Muscle of leg (tissue), 11 donors: ENCODE results near the gene GPC6. TPM values are rescaled to one million over a fixed set of nuclear protein-coding genes. Genes with fewer than 3 reads are reported as not detected.

Source experiments
- DNase-seq: peaks from one replicate; pipeline ENCODE4 v3.0.0; 2013
- H3K27ac ChIP-seq: one replicate; pipeline ENCODE4 v1.5.1; 2013; ENCODE audit warnings: mild to moderate bottlenecking, low read length, control low read depth
- H3K27me3 ChIP-seq: one replicate; pipeline ENCODE4 v1.6.1; 2013; ENCODE audit warnings: low read length; ENCODE audit not compliant: control insufficient read depth, insufficient read depth
- H3K36me3 ChIP-seq: one replicate; pipeline ENCODE4 v1.6.1; 2013; ENCODE audit warnings: low read length; ENCODE audit not compliant: control insufficient read depth, insufficient read depth
- H3K4me1 ChIP-seq: one replicate; pipeline ENCODE4 v1.6.1; 2013; ENCODE audit warnings: low read length; ENCODE audit not compliant: control insufficient read depth, insufficient read depth
- H3K4me3 ChIP-seq: one replicate; pipeline ENCODE4 v1.5.1; 2013; ENCODE audit warnings: low read length, control low read depth
- H3K9me3 ChIP-seq: replicated peaks from 2 replicates; pipeline ENCODE4 v1.6.1; 2013; ENCODE audit warnings: low read depth, low read length; ENCODE audit not compliant: control insufficient read depth
- WGBS: methylation state at CpG from one replicate; pipeline ENCODE4 v1.1.5; 2013; ENCODE audit warnings: missing lambda C conversion rate; ENCODE audit not compliant: insufficient coverage; 5-methylcytosine and 5-hydroxymethylcytosine counted together
- polyA plus RNA-seq, 8 donors: library from polyadenylated mRNA; unstranded; fragments of 120-200 nt; gene quantifications; one replicate each; pipeline versions ENCODE4 v1.2.1 to v1.2.3, GENCODE V29; 2013; ENCODE audit warnings: inconsistent platforms in 1 of 8, low replicate concordance in 1 of 8; ENCODE audit not compliant: insufficient read length in 8 of 8, insufficient read depth in 1 of 8
- total RNA-seq: library from RNA; stranded (reverse); fragments of 120-200 nt; gene quantifications from one replicate; pipeline ENCODE4 v1.2.4, GENCODE V29; 2013

GPC6 gene
- total and polyA plus RNA-seq, 9 donors = 5.6 to 20.0 (median 9.9) TPM

DNA sequence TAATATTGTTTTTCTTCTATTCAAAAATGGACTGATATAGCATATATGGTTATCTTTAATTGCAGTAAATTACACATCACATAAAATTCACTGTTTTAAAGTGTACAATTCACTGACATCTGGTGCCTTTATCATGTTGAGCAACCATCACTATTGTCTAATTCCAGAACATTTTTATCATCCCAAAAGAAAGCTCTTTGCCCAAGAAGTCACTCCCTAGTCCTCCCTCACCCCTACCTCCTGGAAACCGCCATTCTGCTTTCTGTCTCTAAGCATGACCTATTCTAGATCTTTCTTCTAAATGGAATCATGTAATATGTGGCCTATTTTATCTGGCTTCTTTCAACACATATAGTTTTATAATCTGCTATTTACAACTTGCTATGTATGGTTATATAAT lies 727.2 kb downstream of the GPC6 start:
- H3K36me3 ChIP-seq = no peaks in the 10 kb centered on the region
- H3K9me3 ChIP-seq = no peaks in the 10 kb centered on the region
- no peak overlapping the region for H3K4me3 ChIP-seq
- WGBS = no CpG with 5 or more reads among the region's 1 CpG
- H3K27me3 ChIP-seq = no peaks in the 10 kb centered on the region
- H3K4me1 ChIP-seq = no peaks in the 10 kb centered on the region
- DNase-seq = no peak
- no peak overlapping the region for H3K27ac ChIP-seq

DNA sequence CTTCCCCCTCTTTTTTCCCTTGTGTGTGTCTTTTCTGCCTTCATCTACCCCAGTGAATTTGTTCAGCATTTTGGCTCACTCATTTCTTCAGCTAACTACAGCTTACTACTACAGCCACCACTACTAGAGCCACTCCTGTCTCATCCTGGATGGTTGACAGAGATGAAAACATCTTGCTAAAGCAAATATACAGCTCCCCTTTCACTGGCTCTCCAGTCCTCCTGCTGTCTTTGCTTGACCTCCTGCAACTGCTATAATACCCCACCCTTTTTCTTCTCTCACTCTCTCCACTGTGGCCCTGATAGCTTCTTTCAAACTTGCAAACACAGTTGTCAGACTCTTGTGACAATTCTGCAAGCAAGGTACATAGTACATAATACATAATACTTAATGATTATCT lies 729.3 kb downstream of the GPC6 start:
- no peaks in the 10 kb centered on the region for H3K27me3 ChIP-seq
- no peaks in the 10 kb centered on the region for H3K9me3 ChIP-seq
- no peaks in the 10 kb centered on the region for H3K4me1 ChIP-seq
- no peaks in the 10 kb centered on the region for H3K36me3 ChIP-seq
- H3K4me3 ChIP-seq = no peak overlapping the region
- DNase-seq = no peak
- H3K27ac ChIP-seq = no peak overlapping the region

GRCh38 chr13:93956426-93956825 lies 729.8 kb downstream of the GPC6 start:
- DNase-seq = no peak
- WGBS = no CpG with 5 or more reads among the region's 2 CpGs
- Histone ChIP-seq H3K36me3 (no peaks in the 10 kb centered on the region), H3K27ac (no peak overlapping the region), H3K9me3 (no peaks in the 10 kb centered on the region), H3K4me1 (no peaks in the 10 kb centered on the region), H3K27me3 (no peaks in the 10 kb centered on the region), H3K4me3 (no peak overlapping the region)

DNA sequence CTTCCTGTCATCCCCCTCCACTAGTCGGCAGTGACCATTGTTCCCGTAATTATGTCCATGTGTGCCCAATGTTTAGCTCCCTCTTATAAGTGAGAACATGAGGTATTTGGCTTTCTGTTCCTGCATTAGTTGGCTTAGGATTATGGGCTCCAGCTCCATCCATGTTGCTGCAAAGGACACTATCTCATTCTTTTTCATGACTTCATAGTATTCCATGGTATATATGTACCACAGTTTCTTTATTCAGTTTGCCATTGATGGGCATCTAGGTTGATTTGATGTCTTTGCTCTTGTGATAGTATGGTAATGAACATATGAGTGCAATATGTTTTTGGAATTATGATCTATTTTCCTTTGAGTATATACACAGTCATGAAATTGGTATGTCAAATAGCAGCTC lies 730.8 kb downstream of the GPC6 start:
- WGBS = no CpG with 5 or more reads among the region's 2 CpGs
- Histone ChIP-seq H3K4me1 (no peaks in the 10 kb centered on the region), H3K27me3 (no peaks in the 10 kb centered on the region), H3K36me3 (no peaks in the 10 kb centered on the region), H3K9me3 (no peaks in the 10 kb centered on the region), H3K4me3 (no peak overlapping the region), H3K27ac (no peak overlapping the region)
- DNase-seq = no peak

DNA sequence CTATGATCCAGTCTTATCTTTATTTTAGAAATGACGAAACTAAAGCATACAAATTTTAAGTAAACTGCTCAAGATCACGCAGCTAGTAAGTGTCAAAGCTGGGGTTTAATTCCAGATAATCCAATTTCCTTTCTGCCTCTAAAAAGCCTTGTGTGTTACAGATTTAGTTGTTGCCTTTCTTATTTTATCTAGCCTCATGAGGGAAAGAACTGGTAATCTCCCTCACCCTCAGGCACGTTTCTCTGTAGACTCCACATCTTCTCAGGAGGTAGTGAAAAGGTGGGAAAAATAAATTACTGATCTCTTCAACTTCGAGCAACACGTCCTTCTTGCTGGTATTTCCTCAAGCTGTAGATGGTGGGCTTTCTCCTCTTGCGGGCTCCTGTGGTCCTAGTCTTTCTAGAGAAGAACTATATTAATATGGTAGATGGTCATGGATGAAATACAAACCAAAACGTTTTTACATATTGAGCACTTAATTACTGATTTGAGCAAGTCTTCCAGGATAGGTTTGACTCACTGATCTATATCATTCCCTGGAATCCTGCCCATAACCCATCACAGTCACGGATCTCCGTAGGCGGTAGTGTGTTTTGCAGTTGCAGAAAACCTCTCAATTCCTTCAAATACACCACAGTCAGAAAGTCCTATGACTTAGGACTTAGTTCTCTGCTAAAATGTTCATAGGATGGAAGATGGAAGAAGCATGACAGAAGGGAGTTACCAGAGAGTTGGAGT lies 733.4 kb downstream of the GPC6 start:
- Histone ChIP-seq H3K36me3 (no peaks in the 10 kb centered on the region), H3K27ac (no peak overlapping the region), H3K9me3 (no peaks in the 10 kb centered on the region), H3K4me1 (no peaks in the 10 kb centered on the region), H3K27me3 (no peaks in the 10 kb centered on the region), H3K4me3 (no peak overlapping the region)
- WGBS = no CpG with 5 or more reads among the region's 10 CpGs
- no peak for DNase-seq

- no peaks in the 10 kb centered on the region for H3K36me3 ChIP-seq
- no CpG with 5 or more reads among the region's 6 CpGs for WGBS
- DNase-seq = no peak
- no peak overlapping the region for H3K27ac ChIP-seq
- H3K4me3 ChIP-seq = no peak overlapping the region
- no peaks in the 10 kb centered on the region for H3K27me3 ChIP-seq
- no peaks in the 10 kb centered on the region for H3K9me3 ChIP-seq
- H3K4me1 ChIP-seq = no peaks in the 10 kb centered on the region
These were observed 736.9 kb downstream of the GPC6 start for GRCh38 chr13:93963266-93964145.

DNA sequence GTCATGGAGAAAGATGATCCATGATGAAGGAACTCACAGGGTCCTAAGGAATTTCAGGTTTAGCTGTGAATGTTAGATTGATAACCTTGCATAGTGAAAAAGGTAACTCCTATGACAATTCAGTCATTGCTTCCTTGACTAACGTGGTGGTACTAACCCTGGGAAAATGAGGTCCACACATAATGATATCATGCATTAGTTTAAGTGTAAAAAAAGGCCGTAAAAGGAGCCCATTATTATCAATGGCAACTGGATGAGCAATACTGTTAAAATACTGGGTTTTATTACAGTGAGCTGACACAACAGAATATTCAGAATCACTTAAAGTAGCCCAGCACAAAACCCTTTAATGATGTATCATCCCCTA lies 737.5 kb downstream of the GPC6 start:
- no peaks in the 10 kb centered on the region for H3K9me3 ChIP-seq
- no peak overlapping the region for H3K4me3 ChIP-seq
- no CpG with 5 or more reads among the region's 2 CpGs for WGBS
- no peaks in the 10 kb centered on the region for H3K4me1 ChIP-seq
- H3K36me3 ChIP-seq = no peaks in the 10 kb centered on the region
- H3K27ac ChIP-seq = no peak overlapping the region
- DNase-seq = no peak
- H3K27me3 ChIP-seq = no peaks in the 10 kb centered on the region

- H3K27ac ChIP-seq = no peak overlapping the region
- no peaks in the 10 kb centered on the region for H3K27me3 ChIP-seq
- DNase-seq = no peak
- no peak overlapping the region for H3K4me3 ChIP-seq
- 100% methylated on average over 1 of the region's 3 CpGs for WGBS
- no peaks in the 10 kb centered on the region for H3K4me1 ChIP-seq
- no peaks in the 10 kb centered on the region for H3K36me3 ChIP-seq
- H3K9me3 ChIP-seq = no peaks in the 10 kb centered on the region
These were observed 739.0 kb downstream of the GPC6 start for GRCh38 chr13:93965587-93965986.

DNA sequence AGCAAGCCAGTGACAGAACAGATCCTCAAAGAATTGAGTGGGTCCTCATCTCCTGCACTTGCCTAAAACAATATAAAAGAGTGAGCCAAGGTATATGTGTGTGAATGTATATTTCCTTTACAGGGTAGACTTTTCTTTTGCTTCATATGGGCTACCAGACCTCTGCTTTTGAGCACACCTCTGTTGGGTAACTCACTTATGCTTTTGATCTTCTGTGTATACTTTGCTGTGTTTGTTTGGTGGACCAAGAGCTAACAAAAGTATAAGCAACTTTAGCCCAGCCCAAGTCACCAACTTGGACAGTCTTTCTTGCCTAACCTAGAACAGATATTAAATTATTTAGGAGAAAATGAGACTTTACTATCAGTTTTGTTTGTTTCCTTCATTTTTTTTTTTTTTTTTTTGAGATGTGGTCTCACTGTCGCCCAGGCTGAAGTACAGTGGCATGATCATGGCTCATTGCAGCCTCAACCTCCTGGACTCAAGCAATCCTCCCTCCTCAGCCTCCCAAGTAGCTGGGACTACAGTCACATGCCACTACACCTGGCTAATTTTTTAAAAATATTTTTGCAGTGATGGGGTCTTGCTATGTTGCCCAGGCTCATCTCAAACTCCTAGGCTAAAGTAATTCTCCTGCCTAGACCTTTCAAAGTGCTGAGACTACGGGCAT lies 739.8 kb downstream of the GPC6 start:
- no CpG with 5 or more reads among the region's 2 CpGs for WGBS
- Histone ChIP-seq H3K27me3 (no peaks in the 10 kb centered on the region), H3K4me1 (no peaks in the 10 kb centered on the region), H3K27ac (no peak overlapping the region), H3K9me3 (no peaks in the 10 kb centered on the region), H3K36me3 (no peaks in the 10 kb centered on the region), H3K4me3 (no peak overlapping the region)
- no peak for DNase-seq

DNA sequence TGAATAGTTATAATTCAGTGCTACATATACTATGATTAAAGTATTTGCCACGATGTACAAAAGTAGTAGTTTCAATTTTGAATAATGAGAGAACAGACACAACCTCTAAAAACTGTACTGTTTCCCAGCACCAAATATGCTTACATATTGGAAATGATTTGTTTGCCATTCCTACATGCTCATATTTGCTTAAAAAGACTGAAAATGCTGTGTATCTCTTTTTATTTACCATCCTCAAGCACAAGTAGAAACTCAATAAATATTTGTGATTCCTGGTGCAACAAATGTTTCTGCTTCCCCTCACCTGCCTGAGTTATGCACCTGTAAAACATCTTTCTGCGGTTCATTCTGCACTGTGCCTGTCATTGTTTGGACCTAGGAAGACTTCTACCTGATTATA lies 740.7 kb downstream of the GPC6 start:
- Histone ChIP-seq H3K9me3 (no peaks in the 10 kb centered on the region), H3K27ac (no peak overlapping the region), H3K36me3 (no peaks in the 10 kb centered on the region), H3K27me3 (no peaks in the 10 kb centered on the region), H3K4me3 (no peak overlapping the region), H3K4me1 (no peaks in the 10 kb centered on the region)
- no peak for DNase-seq
- no CpG with 5 or more reads among the region's 2 CpGs for WGBS
